T-helper 2 cell treated with Interferon-gamma antibody and Interleukin-4, amounts not matched to agents 5 μg/mL and 100 μg/mL, for 36 hours (primary cell): ENCODE measurements around the gene GLIS2.

Experiments used
- DNase-seq: peaks from one replicate; pipeline ENCODE4 v3.0.0; 2021; ENCODE audit warnings: low spot score
- H3K27ac Mint-ChIP-seq: one replicate; pipeline ENCODE4 v1.8.0; 2021; ENCODE audit warnings: mild to moderate bottlenecking, mixed read lengths
- H3K27me3 Mint-ChIP-seq: one replicate; pipeline ENCODE4 v1.8.0; 2021; ENCODE audit warnings: low read depth, mixed read lengths
- H3K36me3 Mint-ChIP-seq: one replicate; pipeline ENCODE4 v1.8.0; 2021; ENCODE audit warnings: low read depth, mixed read lengths
- H3K4me1 Mint-ChIP-seq: one replicate; pipeline ENCODE4 v1.8.0; 2021; ENCODE audit warnings: low read depth, mixed read lengths
- H3K4me3 Mint-ChIP-seq: one replicate; pipeline ENCODE4 v1.8.0; 2022; ENCODE audit warnings: mild to moderate bottlenecking, moderate library complexity, mixed read lengths
- H3K9me3 Mint-ChIP-seq: one replicate; pipeline ENCODE4 v1.8.0; 2021; ENCODE audit warnings: mixed read lengths

Gene GLIS2

DNA sequence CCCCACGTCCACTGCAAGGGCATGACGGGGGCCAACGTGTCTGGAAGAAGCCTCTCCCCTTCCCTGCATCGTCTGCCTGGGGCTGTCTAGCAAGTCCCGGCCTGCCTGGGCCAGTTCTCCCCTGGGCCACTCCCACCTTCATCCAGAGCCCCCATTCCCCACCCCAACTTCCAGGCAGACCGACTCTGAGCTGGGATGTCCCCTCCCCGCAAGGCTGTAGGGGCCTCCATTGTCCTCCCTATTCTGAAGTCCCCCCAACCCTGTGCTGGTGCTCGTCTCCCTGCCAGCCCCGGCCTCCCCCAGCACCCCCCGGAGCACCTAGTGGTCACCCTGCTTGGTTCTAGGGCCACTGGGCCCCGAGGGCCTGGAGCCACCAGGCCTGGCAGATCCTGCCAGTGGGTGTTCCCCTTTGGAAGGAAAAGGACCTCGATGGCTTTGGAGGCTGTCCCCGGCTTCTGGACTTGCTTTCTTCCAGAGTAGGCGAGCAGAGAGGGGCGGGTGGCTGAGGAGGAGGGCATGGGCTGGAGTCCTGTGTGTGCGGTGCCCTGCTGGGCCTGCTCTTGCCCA lies 4.8 kb downstream of the GLIS2 start:
- DNase-seq, result no peak
- Mint-ChIP-seq H3K9me3 (no peaks in the 10 kb centered on the region), H3K4me1 (peaks cover 6% of the 10 kb centered on the region), H3K4me3 (no peak overlapping the region), H3K27me3 (peaks cover 7% of the 10 kb centered on the region), H3K36me3 (no peaks in the 10 kb centered on the region), H3K27ac (no peak overlapping the region)

DNA sequence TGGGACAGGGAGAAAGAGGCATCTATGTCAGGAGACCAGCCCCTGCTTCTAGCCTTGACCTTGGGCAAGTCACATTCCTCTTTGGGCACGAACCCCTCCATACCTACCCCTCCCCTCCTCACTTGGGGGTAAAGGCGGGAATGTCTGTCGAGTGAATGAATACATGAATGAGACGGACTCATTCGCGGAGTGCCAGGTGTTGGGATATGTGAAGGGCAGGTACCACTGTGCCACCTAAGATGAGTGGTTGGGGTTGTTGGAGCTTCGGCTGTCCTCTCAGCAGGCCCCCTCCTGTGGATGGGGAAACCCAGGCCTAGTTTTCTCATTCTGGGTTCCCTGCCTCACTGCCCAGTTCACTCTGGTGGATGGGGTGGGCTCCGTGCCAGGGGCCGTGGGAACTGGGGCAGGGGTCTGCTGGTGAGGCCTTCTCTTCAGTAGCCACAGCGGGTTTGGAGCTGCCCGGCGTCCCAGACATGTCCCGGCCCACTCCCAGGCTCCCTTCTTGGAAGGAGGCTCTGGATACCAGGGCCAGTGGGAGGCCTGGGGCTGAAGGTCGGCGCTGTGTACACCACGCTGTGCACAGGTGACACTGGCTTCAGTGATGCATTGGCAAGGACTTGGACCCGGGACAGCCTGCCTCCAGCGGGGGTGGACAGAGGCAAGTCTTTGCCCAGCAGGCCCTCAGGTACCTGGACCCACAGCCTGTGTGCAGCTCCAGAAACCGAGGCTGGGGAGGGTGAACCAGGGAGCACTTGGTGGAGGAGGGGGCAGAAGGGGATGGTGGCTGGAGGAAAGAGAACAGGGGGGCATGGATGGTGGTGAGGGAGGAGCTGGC lies 5.6 kb downstream of the GLIS2 start:
- Mint-ChIP-seq H3K36me3 (no peaks in the 10 kb centered on the region), H3K27ac (no peak overlapping the region), H3K27me3 (peaks cover 12% of the 10 kb centered on the region), H3K9me3 (no peaks in the 10 kb centered on the region), H3K4me1 (peaks cover 6% of the 10 kb centered on the region), H3K4me3 (no peak overlapping the region)
- DNase-seq, result no peak

GRCh38 chr16:4322121-4323052 lies 6.5 kb downstream of the GLIS2 start:
- no peaks in the 10 kb centered on the region for H3K36me3 Mint-ChIP-seq
- peaks cover 6% of the 10 kb centered on the region for H3K4me1 Mint-ChIP-seq
- H3K4me3 Mint-ChIP-seq, result no peak overlapping the region
- H3K27ac Mint-ChIP-seq, result no peak overlapping the region
- H3K27me3 Mint-ChIP-seq, result peaks cover 13% of the 10 kb centered on the region
- no peaks in the 10 kb centered on the region for H3K9me3 Mint-ChIP-seq
- no peak for DNase-seq

DNA sequence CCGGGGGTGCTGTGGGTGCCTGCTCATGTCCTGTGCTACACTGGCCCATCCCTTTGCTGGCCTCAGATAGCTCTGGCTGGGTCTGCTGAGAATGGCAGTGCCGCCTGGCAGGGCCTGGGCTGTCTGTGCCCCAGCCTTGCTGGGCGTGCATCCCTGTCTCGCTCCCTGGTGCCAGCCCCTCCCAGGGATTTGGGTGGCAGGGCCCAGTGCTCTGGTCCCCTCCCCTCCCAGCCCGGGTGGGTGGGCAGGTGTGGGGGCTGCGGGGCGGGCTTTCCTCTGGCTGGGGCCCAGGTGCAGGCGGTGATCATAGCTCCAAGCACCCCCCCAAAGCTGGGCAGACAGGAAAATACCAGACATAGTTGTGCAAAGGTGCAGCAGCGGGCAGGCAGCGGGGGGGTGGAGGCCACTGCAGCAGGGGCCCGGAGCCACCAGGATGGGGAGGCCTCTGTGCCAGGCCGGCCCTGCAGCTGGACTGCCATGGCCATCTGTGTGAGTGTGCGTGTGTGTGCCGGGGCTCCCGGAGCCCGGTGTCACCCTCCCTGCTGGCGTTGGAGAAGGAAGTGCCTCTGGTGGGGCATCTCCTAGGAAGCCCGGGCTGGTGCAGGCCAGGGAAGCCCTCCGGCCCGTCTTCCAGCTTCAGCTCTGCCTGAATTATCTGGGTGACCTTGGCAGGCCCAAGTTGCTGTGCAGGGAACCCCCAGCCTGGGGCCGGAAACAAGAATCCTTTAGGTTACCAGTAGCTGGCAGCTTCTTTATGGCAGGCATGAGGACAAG lies 7.4 kb downstream of the GLIS2 start:
- H3K4me1 Mint-ChIP-seq, result peaks cover 6% of the 10 kb centered on the region
- no peak overlapping the region for H3K4me3 Mint-ChIP-seq
- no peak overlapping the region for H3K27ac Mint-ChIP-seq
- H3K9me3 Mint-ChIP-seq, result no peaks in the 10 kb centered on the region
- H3K27me3 Mint-ChIP-seq, result peaks cover 9% of the 10 kb centered on the region
- no peaks in the 10 kb centered on the region for H3K36me3 Mint-ChIP-seq
- DNase-seq, result no peak

- no peak for DNase-seq
- Mint-ChIP-seq H3K4me3 (no peak overlapping the region), H3K9me3 (no peaks in the 10 kb centered on the region), H3K27me3 (peaks cover 13% of the 10 kb centered on the region), H3K4me1 (peaks cover 4% of the 10 kb centered on the region), H3K36me3 (no peaks in the 10 kb centered on the region), H3K27ac (no peak overlapping the region)
These were observed 8.1 kb downstream of the GLIS2 start for GRCh38 chr16:4323845-4324488.

GRCh38 chr16:4324492-4325252 lies 8.8 kb downstream of the GLIS2 start:
- no peak for DNase-seq
- Mint-ChIP-seq H3K27ac (no peak overlapping the region), H3K27me3 (peaks cover 13% of the 10 kb centered on the region), H3K36me3 (no peaks in the 10 kb centered on the region), H3K4me3 (no peak overlapping the region), H3K4me1 (no peaks in the 10 kb centered on the region), H3K9me3 (no peaks in the 10 kb centered on the region)

DNA sequence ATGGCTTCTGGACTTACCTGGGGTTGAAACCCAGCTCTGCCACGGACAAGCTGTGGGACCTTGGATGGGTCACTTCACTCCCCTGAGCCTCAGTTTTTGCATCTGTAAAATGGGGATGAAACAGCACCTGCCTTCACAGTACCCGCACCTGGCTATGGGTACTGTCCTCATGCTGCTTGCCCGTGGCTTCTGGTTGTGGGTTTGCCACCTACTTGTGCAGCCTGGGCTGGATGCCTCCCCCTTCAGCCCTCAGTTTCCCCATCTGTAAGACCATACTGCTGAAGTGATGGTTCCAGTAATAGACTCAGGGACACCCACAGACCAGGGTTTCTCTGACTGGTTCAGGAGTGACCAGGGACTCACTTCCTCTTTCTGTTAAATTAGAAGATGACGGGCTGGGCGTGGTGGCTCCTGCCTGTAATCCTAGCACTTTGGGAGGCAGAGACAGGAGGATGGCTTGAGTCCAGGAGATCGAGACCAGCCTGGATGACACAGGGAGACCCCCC lies 9.4 kb downstream of the GLIS2 start:
- no peak for DNase-seq
- H3K9me3 Mint-ChIP-seq, result no peaks in the 10 kb centered on the region
- H3K4me1 Mint-ChIP-seq, result no peaks in the 10 kb centered on the region
- no peak overlapping the region for H3K27ac Mint-ChIP-seq
- peaks cover 13% of the 10 kb centered on the region for H3K27me3 Mint-ChIP-seq
- H3K4me3 Mint-ChIP-seq, result no peak overlapping the region
- H3K36me3 Mint-ChIP-seq, result no peaks in the 10 kb centered on the region

GRCh38 chr16:4327386-4328045 lies 11.6 kb downstream of the GLIS2 start:
- H3K27ac Mint-ChIP-seq, result no peak overlapping the region
- no peaks in the 10 kb centered on the region for H3K36me3 Mint-ChIP-seq
- peaks cover 13% of the 10 kb centered on the region for H3K27me3 Mint-ChIP-seq
- H3K4me1 Mint-ChIP-seq, result no peaks in the 10 kb centered on the region
- H3K4me3 Mint-ChIP-seq, result no peak overlapping the region
- H3K9me3 Mint-ChIP-seq, result no peaks in the 10 kb centered on the region
- no peak for DNase-seq

DNA sequence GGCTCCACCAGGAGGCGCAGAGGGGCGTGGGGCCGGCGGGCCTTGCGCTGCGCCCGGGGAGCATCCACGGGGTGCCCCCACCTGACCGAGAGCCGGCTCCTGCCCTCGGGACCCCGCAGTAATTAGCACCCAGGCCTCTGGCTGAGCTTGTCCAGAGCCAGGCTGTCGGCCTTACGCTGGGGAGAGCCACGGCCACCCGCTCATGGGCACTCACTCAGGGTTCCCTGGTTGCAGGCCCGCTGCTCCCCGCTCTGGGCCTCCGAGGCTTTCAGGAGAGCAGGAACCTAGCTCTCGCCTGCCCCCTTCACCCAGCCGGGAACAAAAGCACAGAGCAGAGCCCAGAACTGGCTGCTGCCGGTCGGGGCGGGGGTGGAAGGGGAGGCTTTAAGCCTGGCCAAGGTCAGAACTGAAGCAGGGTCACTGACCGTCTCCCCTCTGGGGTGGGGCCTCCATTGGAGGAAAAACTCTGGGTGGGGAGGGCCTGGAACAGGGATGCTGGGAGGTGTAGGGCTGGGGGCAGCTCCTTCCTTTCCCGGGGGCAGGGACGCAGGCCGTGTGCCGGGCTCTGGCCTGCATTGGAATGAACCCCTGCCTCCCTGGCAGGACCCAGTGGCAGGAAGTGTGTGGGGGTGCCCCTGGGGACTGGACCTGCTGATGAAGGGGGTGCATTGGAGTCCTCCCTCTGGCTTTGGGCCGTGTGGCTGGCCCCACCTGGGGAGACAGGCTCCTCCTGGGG lies 12.3 kb downstream of the GLIS2 start:
- Mint-ChIP-seq H3K27me3 (peaks cover 13% of the 10 kb centered on the region), H3K9me3 (no peaks in the 10 kb centered on the region), H3K4me3 (peak overlapping the region; percentile 43), H3K4me1 (no peaks in the 10 kb centered on the region), H3K27ac (no peak overlapping the region), H3K36me3 (no peaks in the 10 kb centered on the region)
- DNase-seq, result peak; percentile 28

DNA sequence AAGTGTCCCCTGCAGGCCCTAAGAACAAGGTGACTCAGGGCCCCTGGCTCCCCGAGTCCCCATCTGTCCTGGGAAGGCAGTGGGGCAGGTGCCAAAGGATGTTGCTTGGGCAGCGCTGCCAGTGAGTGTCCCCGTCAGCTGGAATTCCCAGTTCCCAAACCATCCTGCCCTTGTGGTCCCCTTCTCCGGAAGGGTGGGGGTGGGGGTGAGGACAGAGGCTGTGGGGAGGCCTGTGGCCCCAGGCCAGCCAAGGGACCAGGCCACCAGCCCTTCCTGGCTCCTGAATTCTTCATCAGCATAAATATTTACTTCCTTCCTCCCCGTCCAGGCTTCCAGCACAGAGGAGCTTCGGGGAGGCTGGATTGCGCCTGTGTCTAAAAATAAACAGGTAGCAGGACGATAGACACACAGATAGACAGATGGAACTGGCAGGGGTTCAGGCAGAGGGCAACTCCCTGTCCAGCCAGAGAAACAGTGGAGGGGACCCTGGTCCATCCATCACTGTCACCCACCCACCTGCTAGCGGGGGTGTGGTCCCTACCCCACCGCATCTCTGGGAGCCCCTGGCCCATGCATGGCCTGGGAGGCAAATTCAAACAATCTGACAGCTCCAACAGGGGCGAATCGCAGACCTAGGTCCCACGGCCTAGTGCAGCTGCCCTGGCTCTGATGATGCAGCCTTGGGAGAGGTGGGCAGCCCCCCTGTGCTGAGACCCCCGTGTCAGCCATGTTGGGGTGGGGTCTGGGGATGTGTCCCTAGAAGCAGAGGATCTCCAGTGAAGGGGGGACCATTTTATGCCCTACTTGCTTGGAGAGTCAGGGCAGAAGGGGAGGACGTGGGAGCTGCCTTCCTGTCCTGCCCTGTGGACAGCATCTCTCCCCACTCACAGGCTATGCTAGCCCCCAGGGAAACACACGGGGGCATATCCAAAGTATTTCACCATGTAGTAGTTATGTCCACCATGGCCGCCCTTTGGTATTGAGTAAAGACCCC lies 13.2 kb downstream of the GLIS2 start:
- Mint-ChIP-seq H3K27ac (no peak overlapping the region), H3K4me3 (no peak overlapping the region), H3K9me3 (no peaks in the 10 kb centered on the region), H3K4me1 (no peaks in the 10 kb centered on the region), H3K27me3 (peaks cover 13% of the 10 kb centered on the region), H3K36me3 (no peaks in the 10 kb centered on the region)
- no peak for DNase-seq
